ENCODE measurements around the gene NFAM1.

The NFAM1 gene

GRCh38 chr22:42357634-42358296, 74.4 kb downstream of the NFAM1 start:
- DNase-seq = no peak

- DNase-seq = no peak
Measured at GRCh38 chr22:42357221-42357620, 75.0 kb downstream of the NFAM1 start.

GRCh38 chr22:42356533-42356932, 75.7 kb downstream of the NFAM1 start:
- DNase-seq = no peak

- DNase-seq = no peak
Measured at GRCh38 chr22:42353883-42354727, 78.1 kb downstream of the NFAM1 start.

- DNase-seq = no peak
Measured at GRCh38 chr22:42350373-42350772, 81.8 kb downstream of the NFAM1 start.

GRCh38 chr22:42347281-42347824, 84.8 kb downstream of the NFAM1 start:
- DNase-seq = no peak

- no peak for DNase-seq
Measured at GRCh38 chr22:42346722-42347121, 85.5 kb downstream of the NFAM1 start.

- DNase-seq = no peak
Measured at GRCh38 chr22:42345458-42345857, 86.7 kb downstream of the NFAM1 start.

- no peak for DNase-seq
Measured at GRCh38 chr22:42344361-42344905, 87.8 kb downstream of the NFAM1 start.

GRCh38 chr22:42343531-42344081, 88.6 kb downstream of the NFAM1 start:
- no peak for DNase-seq

GRCh38 chr22:42343121-42343454, 89.1 kb downstream of the NFAM1 start:
- no peak for DNase-seq

- no peak for DNase-seq
Measured at GRCh38 chr22:42342426-42343120, 89.6 kb downstream of the NFAM1 start.

- no peak for DNase-seq
Measured at GRCh38 chr22:42341779-42342178, 90.4 kb downstream of the NFAM1 start.

GRCh38 chr22:42340829-42341383, 91.3 kb downstream of the NFAM1 start:
- DNase-seq = no peak

- DNase-seq = no peak
Measured at GRCh38 chr22:42340150-42340549, 92.1 kb downstream of the NFAM1 start.

GRCh38 chr22:42338479-42338878, 93.7 kb downstream of the NFAM1 start:
- no peak for DNase-seq

GRCh38 chr22:42337356-42337755, 94.8 kb downstream of the NFAM1 start:
- no peak for DNase-seq

- DNase-seq = no peak
Measured at GRCh38 chr22:42336527-42337227, 95.5 kb downstream of the NFAM1 start.

- no peak for DNase-seq
Measured at GRCh38 chr22:42335839-42336378, 96.3 kb downstream of the NFAM1 start.

GRCh38 chr22:42334875-42335512, 97.2 kb downstream of the NFAM1 start:
- DNase-seq = no peak

GRCh38 chr22:42333544-42333943, 98.7 kb downstream of the NFAM1 start:
- no peak for DNase-seq

All from cortex of kidney (tissue), 1 donor.